HUES48 (cell line): ENCODE results near the gene GRIK1.

ENCODE experiments used
- H3K27ac ChIP-seq: one replicate; pipeline ENCODE4 v1.7.0; 2013; ENCODE audit warnings: low read depth, low read length, inconsistent platforms
- H3K27me3 ChIP-seq: 2 replicates; pipeline ENCODE4 v1.6.1; 2013; ENCODE audit warnings: mild to moderate bottlenecking, low read length; ENCODE audit not compliant: control insufficient read depth, insufficient read depth
- H3K36me3 ChIP-seq: 2 replicates; pipeline ENCODE4 v1.6.1; 2013; ENCODE audit warnings: low read length; ENCODE audit not compliant: control insufficient read depth, insufficient read depth
- H3K4me1 ChIP-seq: 2 replicates; pipeline ENCODE4 v1.6.1; 2013; ENCODE audit warnings: mild to moderate bottlenecking, low read length; ENCODE audit not compliant: control insufficient read depth, insufficient read depth
- H3K4me3 ChIP-seq: 2 replicates; pipeline ENCODE4 v1.5.1; 2013; ENCODE audit warnings: mild to moderate bottlenecking, low read depth, low read length
- H3K9ac ChIP-seq: 2 replicates; pipeline ENCODE4 v1.6.1; 2013; ENCODE audit warnings: mild to moderate bottlenecking, low read depth, low read length, moderate library complexity
- H3K9me3 ChIP-seq: 2 replicates; pipeline ENCODE4 v1.6.1; 2013; ENCODE audit warnings: low read length; ENCODE audit not compliant: control insufficient read depth, insufficient read depth

GRIK1 gene

GRCh38 chr21:29645666-29646553 is 293.9 kb downstream of the GRIK1 start:
- H3K4me3 ChIP-seq = no peak overlapping the region
- H3K9me3 ChIP-seq = no peaks in the 10 kb centered on the region
- no peak overlapping the region for H3K9ac ChIP-seq
- H3K27ac ChIP-seq = no peak overlapping the region
- no peaks in the 10 kb centered on the region for H3K4me1 ChIP-seq
- H3K27me3 ChIP-seq = no peaks in the 10 kb centered on the region
- no peaks in the 10 kb centered on the region for H3K36me3 ChIP-seq

- Histone ChIP-seq H3K27me3 (no peaks in the 10 kb centered on the region), H3K27ac (no peak overlapping the region), H3K36me3 (no peaks in the 10 kb centered on the region), H3K4me1 (no peaks in the 10 kb centered on the region), H3K4me3 (no peak overlapping the region), H3K9me3 (no peaks in the 10 kb centered on the region), H3K9ac (no peak overlapping the region)
Measured at GRCh38 chr21:29643289-29643688, 296.5 kb downstream of the GRIK1 start.

GRCh38 chr21:29642551-29643245 is 297.1 kb downstream of the GRIK1 start:
- Histone ChIP-seq H3K9ac (no peak overlapping the region), H3K36me3 (no peaks in the 10 kb centered on the region), H3K9me3 (no peaks in the 10 kb centered on the region), H3K4me3 (no peak overlapping the region), H3K27ac (no peak overlapping the region), H3K4me1 (no peaks in the 10 kb centered on the region), H3K27me3 (no peaks in the 10 kb centered on the region)

DNA sequence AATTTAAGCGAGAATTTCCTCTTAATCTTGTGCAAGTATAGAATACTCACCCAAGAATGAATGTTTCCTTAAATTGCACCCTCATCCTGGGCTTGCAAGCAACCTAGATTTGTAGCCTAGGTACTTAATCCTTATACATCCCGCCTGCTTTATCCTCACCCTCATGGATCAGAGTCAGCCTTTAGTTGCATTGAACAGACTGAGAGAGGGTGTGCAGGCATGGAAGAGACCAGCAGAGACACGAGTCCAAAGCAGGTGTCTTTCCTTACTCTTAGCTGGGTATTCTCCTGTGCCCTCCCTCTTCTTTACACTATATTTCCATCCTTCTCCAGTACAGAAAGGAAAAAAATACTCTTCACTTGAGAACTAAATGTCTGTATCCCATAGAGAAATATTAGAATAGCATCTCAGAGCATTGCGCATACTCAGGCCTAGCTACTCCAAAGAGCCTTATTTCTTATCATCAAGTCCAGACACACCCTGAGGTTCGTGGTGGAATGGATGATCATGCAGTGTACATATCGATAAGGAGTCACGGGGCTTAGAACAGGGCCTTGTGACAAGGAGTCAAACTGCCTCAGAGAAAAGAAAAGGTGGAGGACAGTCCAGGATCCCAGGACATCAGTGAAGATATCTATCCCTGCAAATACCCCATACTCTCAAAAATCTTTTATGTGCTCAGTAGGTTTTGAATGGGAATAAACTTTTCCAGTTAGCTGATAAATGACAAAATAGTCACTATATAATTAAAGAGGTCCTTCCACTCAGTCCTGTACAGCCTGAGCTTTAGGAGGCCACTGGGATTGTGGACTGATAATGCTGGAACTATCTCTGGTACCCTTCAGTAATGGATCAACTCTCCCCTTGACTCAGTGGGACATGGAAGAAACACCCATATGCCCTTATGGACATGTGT is 297.9 kb downstream of the GRIK1 start:
- no peaks in the 10 kb centered on the region for H3K4me1 ChIP-seq

GRCh38 chr21:29641001-29641634 is 298.7 kb downstream of the GRIK1 start:
- H3K4me3 ChIP-seq = no peak overlapping the region
- no peaks in the 10 kb centered on the region for H3K4me1 ChIP-seq
- no peak overlapping the region for H3K9ac ChIP-seq
- H3K27ac ChIP-seq = no peak overlapping the region
- no peaks in the 10 kb centered on the region for H3K27me3 ChIP-seq
- H3K36me3 ChIP-seq = no peaks in the 10 kb centered on the region
- no peaks in the 10 kb centered on the region for H3K9me3 ChIP-seq

More for the DNA sequence above, 297.9 kb downstream of the GRIK1 start:
- H3K9ac ChIP-seq = no peak overlapping the region
- H3K27ac ChIP-seq = no peak overlapping the region
- no peaks in the 10 kb centered on the region for H3K36me3 ChIP-seq
- H3K27me3 ChIP-seq = no peaks in the 10 kb centered on the region
- no peaks in the 10 kb centered on the region for H3K9me3 ChIP-seq
- no peak overlapping the region for H3K4me3 ChIP-seq

- H3K27ac ChIP-seq = no peak overlapping the region
- H3K4me3 ChIP-seq = no peak overlapping the region
- no peaks in the 10 kb centered on the region for H3K9me3 ChIP-seq
- no peaks in the 10 kb centered on the region for H3K4me1 ChIP-seq
- H3K36me3 ChIP-seq = no peaks in the 10 kb centered on the region
- H3K27me3 ChIP-seq = no peaks in the 10 kb centered on the region
- H3K9ac ChIP-seq = no peak overlapping the region
Measured at GRCh38 chr21:29640080-29640508, 299.7 kb downstream of the GRIK1 start.

DNA sequence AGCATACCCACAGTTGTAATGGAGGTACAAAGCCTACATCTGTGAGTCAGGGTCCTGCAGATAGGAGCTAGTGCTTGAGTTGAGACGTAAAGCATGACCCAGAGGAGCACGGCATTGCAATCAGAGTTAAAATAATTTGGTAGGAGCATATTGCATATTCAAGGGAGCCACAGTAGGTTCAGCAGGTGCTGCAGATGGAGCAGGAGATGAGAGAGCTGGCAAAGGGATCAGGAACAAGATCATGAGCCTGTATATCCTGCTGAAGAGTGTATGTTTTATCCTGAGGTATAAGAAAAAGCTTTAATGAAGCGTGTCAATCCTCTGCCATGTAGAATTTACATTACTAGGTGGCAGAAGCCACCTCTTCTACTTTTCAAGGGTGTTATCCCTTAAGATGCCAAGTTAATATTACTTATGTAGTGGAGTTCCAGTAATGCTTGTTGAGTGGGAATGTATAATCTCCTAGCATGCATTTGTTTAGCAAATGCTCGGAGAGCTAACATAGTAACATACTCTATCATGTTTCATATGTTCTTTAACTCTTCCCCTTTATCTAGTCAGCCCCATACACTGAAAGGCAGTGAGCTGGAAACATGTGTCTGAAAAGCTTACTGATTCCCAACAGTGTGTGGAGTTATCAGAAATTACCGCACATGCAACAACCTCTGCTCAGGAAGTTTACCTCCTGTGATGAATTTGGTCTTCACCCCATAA is 300.3 kb downstream of the GRIK1 start:
- H3K4me3 ChIP-seq = no peak overlapping the region
- H3K36me3 ChIP-seq = no peaks in the 10 kb centered on the region
- H3K4me1 ChIP-seq = no peaks in the 10 kb centered on the region
- H3K9ac ChIP-seq = no peak overlapping the region
- H3K9me3 ChIP-seq = no peaks in the 10 kb centered on the region
- no peaks in the 10 kb centered on the region for H3K27me3 ChIP-seq
- H3K27ac ChIP-seq = no peak overlapping the region

DNA sequence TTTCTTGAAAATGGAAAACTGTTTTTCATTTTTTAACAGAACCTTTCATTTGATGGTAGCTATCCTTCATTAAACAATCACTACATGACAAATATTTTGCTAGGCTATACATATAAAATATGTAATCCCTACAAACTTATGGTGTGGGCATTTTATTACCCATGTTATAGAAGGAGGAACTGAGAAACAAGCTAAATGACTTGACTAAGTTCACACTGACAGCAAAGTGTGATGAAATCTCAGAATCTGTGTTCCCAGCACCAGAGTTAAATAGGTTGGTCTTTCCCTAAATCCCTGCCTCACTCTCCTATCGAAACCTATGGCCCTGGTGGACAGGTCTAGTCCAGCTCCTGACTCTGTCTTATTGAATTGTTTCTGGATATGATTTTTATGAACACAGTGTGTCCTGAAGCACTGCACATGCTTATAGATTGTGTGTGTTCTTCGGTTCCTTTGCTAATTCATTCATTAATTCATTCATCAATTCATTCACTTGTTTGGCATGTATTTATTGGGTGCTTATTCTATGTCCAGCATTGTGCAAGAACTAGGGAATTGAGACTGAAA is 301.0 kb downstream of the GRIK1 start:
- H3K36me3 ChIP-seq = no peaks in the 10 kb centered on the region
- no peak overlapping the region for H3K4me3 ChIP-seq
- H3K27me3 ChIP-seq = no peaks in the 10 kb centered on the region
- no peak overlapping the region for H3K9ac ChIP-seq
- no peaks in the 10 kb centered on the region for H3K4me1 ChIP-seq
- no peaks in the 10 kb centered on the region for H3K9me3 ChIP-seq
- no peak overlapping the region for H3K27ac ChIP-seq

- Histone ChIP-seq H3K9ac (no peak overlapping the region), H3K9me3 (no peaks in the 10 kb centered on the region), H3K4me3 (no peak overlapping the region), H3K27me3 (no peaks in the 10 kb centered on the region), H3K36me3 (no peaks in the 10 kb centered on the region), H3K4me1 (no peaks in the 10 kb centered on the region), H3K27ac (no peak overlapping the region)
Measured at GRCh38 chr21:29638138-29638537, 301.7 kb downstream of the GRIK1 start.

DNA sequence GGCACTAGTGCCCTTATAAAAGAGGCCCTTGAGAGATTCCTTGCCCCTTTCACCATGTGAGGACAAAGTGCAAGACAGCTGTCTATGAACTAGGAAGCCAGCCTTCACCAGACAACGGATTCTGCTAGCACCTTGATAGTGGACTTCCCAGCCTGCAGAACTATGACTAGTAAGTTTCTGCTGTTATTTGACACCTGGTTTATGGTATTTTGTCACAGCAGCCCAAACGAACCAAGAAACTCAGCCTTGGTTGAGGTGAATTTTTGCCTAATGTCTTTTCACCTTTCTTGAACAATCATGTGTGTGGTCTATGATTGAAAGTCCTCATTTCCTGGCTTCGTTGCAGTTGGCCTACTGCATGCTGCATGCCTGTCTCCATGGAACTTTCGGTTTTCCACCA is 302.2 kb downstream of the GRIK1 start:
- Histone ChIP-seq H3K4me3 (no peak overlapping the region), H3K36me3 (no peaks in the 10 kb centered on the region), H3K9me3 (no peaks in the 10 kb centered on the region), H3K27ac (no peak overlapping the region), H3K9ac (no peak overlapping the region), H3K4me1 (no peaks in the 10 kb centered on the region), H3K27me3 (no peaks in the 10 kb centered on the region)
